Activated T-cell treated with anti-CD3 and anti-CD28 coated beads, Interleukin-2, amount 50 U/mL, for 1 hour (primary cell): ENCODE results near the gene EFNB3.
A peak's percentile ranks its signal among the peaks of the same experiment; 100 is the strongest.

Experiments used
- DNase-seq: peaks from one replicate; pipeline ENCODE4 v3.0.0-alpha.2; 2020

Gene EFNB3, protein sequence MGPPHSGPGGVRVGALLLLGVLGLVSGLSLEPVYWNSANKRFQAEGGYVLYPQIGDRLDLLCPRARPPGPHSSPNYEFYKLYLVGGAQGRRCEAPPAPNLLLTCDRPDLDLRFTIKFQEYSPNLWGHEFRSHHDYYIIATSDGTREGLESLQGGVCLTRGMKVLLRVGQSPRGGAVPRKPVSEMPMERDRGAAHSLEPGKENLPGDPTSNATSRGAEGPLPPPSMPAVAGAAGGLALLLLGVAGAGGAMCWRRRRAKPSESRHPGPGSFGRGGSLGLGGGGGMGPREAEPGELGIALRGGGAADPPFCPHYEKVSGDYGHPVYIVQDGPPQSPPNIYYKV

DNA sequence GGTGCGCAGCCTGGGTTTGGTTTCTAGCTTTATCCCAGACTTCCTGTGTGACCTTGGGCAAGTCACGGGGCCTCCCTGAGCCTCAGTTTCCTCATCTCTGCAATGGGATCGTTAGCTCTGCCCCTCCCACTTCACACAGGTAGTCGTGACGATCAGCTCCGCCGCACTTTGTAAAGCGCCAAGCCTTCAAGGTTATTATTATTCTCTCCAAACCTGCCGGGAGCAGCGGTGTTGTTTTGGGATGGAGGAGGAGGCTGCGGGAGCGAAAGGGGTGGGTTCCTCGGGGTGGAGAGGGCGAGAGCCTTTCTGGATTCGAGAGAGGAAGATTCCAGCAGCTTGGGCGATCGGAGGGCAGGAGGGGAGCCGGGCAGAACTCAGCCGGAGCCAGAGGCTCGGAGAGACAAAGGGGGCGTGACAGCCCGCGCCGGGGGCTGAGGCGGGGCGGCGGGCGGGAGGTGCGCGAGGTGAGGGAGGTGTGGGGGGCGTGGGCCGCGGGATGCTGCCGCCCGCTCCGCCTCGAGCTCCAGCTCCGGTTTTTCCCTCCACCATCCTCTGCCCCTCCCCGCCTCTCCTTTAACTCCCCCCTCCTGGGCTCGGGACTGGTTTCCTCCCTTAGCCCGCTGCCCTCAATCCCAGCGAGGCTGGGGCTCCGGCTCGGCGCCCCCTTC lies at the start of gene EFNB3:
EFNB3 (plus strand) TSS at position 602 of the 668 bp plus-strand sequence. CDS start 397 bp downstream, outside the sequence.
- DNase-seq = no peak

DNA sequence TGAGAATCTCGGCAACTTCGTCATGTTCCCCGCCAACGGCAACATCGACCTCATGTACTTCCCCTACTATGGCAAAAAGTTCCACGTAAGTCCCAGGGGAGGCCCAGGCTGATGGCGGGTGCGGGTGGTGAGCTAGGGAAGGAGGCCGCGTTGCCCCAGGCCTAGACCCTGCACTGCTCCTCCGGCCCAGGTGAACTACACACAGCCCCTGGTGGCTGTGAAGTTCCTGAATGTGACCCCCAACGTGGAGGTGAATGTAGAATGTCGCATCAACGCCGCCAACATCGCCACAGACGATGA lies 49.5 kb upstream of the EFNB3 start:
- DNase-seq = no peak

DNA sequence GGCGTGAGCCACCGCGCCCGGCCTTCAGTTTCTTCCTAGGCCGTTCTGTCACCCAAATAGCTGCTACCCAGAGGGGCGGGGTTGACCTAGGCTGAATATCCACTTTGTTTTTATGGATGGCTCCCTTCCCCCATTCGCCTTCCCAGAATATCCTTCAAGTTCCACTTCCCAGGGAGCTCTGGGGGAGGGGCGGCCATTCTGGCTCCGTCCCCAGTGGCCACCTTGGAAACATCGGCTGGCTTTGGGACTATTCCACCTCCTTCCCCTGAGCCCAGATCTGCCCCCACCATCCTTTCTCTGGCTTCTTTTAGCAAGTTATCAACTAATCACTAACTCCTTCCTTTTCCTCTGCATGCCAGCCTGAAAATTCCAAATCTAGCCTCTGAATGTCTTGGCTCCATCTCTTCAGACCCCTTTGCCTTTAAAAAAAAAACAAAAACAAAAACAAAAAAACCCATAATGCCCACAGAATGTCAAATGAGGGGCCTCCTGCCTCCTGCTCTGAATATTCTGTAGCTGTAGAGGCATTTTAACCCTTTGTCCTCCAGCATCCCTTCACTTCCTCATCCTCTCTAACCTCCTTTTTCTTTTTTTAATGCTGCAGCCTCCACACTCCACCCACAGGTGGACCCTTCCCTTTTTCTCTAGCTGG lies 47.9 kb upstream of the EFNB3 start:
- DNase-seq = no peak

DNA sequence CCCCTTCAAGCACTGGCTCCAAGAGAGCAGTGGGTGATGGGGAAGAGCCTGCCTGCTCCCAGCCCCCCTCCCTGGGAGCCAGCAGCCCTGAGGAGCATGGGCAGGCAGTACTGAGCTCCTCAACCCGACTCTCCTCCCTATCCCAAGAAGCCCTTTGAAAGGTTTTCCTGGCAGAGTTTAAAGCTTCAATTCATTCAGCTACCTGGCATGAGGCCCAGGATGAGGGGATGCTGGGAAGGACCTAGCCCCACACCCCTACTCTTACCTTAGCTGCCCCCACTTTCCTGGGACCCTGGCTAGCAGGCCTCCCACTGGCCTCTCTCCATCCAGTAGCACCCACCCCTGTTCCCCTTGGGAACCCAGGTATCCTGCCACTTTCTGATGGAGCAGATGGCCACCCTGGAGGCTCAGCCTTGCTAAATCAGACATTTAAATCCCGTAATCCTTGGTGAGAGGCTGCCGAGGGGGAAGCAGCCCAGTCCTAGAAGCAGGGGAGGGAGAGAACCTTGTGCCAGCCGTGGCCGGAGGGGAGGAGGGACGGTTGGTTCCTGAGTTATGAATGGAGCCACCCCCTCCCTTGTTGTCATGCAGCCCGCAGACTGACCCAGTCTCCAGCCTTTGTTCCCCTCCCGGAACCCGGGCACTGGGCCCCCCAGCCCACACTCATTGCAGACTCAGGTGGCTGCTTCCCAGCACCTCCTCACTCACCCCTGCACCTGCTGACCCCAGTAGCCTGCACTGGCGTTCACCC lies 37.2 kb upstream of the EFNB3 start:
- DNase-seq = no peak

DNA sequence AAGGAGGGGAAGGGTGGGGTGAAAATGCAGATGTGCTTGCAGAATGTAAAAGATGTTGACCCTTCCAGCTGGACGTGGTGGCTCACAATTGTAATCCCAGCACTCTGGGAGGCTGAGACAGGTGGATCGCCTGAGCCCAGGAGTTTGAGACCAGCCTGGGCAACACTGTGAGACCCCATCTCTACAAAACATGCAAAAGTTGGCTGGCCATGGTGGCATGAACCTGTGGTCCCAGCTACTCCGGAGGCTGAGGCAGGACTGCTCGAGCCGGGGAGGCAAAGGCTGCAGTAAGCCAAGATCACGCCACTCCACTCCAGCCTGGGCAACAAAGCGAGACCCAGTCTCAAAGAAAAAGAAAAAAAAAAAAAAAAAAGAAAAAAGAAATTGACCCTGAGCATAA lies 36.5 kb upstream of the EFNB3 start:
- no peak for DNase-seq

DNA sequence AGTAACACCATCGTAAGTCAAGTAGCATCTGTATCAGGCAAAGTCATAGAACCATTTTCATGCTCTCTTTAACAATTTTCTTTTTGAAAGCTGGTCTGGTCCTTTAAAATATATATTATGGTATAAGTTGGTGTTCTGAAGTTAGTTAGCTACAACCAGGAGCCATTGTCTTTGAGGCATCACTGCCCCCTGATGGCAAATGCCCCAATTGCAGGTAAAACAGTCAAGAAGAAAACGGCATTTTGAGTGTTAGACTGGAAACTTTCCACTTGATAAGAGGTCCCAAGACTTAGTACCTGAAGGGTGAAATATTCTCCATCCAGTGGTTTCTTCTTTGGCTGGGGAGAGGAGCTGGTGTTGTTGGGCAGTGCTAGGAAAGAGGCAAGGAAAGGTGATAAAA lies 31.8 kb upstream of the EFNB3 start:
- peak; percentile 38 for DNase-seq

DNA sequence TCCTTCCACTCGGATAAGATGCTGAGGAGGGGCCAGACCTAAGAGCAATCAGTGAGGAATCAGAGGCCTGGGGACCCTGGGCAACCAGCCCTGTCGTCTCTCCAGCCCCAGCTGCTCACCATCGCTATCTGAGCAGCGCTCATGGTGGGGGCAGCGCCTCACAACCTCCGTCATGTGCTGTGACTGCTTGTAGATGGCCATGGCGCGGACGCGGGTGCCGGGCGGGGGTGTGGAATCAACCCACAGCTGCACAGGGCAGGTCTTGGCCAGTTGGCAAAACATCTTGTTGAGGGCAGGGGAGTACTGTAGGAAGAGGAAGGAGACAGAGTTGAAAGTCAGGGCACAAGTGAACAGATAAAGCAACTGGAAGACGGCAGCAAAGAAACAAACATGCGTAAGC lies 30.1 kb upstream of the EFNB3 start:
- DNase-seq = no peak

DNA sequence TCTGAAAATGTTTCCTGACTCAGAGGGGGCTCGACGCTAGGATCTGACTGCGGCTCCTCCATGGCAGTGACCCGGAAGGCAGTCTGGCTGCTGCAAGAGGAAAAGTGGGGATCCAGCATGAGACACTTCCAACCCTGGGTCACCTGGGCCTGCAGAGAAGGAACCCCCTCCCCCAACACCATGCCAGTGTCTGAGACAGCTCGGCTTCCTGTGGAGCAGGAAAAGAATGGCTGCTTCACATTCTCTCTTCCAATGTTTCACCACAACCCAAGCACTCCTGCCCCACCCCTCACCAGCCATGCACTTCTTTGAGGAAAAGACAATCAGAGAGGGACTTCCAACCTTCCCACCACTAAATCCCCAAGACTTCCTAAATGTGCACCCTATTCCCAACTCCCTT lies 28.5 kb upstream of the EFNB3 start:
- DNase-seq = no peak

DNA sequence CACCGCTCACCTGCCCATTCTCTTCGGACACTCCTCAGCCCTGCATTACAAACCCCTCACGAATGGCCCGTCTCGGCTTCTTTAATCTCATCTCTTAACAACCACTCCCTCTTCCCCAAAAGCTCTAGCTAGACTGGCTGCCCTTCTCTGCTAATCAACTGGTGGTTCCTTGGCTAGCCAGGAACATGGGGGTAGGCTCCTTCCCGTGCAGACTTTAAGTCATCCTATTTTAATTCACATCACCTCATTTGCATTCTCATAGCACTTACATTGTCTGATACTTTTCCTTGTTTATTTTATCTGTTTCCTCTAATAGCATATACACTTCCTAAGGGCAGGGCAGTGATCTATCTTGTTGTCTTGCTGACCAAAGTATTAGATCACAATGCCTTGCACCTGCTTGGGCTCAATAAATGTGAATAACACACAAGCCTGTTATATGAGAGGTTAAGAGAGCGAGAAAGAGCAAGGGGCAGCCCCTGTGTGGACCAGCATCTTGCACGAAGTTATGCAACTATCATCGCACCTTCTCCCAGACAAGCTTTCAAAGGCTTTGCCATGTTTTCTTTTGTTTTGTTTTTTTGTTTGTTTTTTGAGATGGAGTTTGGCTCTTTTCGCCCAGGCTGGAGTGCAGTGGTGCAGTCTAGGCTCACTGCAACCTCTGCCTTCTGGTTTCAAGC lies 27.5 kb upstream of the EFNB3 start:
- no peak for DNase-seq

DNA sequence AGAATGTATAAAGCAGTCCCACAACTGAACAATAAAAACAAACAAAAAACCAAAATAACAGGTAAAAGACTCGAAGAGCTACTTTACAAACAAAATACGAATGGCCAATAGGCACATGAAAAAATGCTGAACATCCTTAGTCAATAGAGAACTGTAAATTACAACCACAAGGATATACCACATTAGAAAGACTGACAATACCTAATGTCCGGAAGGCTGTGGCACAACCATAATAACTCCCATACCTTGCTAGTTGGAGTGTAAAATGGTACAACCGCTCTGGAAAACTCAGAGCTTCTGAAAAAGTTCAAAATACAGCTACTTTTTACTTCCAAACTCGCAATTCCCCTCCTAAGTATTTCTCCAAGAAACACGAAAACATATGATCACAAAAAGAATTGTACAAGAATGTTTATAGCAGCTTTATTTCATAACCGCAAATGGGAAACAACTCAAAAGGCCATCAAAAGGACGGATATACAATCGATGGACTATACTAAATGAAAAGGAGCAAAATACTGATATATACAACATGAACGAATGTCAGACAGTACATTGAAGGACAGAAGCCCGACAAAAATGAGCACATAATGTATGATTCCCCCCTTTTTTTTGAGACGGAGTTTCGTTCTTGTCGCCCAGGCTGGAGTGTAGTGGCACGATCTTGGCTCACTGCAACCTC lies 20.0 kb upstream of the EFNB3 start:
- DNase-seq = no peak

DNA sequence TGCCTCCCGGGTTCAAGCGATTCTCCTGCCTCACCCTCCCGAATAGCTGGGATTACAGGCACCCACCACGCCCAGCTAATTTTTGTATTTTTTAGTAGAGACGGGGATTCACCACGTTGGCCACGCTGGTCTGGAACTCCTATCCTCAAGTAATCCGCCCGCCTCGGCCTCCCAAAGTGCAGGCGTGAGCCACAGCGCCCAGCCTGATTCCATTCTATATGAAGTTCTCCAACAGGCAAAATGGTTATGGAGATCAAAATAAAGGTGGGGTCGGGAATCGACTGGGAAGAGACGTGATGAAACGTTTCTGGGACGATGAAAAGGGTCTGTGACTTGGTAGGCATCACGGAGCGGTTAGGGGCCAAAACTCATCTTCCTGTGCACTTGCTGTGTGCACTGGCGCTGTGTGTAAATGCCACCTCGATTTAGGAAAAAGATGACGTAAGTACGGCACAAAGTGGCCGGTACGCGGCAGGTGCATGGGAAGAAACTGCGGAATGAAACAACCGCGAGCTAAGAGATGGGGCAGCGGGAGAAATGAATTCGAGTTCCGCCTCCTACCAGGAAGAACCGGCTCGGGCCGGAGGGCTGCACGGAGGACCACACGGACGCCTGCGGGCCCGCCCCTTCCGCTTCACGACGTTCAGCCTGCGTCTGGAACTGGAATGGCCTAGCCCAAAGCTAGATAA lies 19.3 kb upstream of the EFNB3 start:
- peak; percentile 86 for DNase-seq

DNA sequence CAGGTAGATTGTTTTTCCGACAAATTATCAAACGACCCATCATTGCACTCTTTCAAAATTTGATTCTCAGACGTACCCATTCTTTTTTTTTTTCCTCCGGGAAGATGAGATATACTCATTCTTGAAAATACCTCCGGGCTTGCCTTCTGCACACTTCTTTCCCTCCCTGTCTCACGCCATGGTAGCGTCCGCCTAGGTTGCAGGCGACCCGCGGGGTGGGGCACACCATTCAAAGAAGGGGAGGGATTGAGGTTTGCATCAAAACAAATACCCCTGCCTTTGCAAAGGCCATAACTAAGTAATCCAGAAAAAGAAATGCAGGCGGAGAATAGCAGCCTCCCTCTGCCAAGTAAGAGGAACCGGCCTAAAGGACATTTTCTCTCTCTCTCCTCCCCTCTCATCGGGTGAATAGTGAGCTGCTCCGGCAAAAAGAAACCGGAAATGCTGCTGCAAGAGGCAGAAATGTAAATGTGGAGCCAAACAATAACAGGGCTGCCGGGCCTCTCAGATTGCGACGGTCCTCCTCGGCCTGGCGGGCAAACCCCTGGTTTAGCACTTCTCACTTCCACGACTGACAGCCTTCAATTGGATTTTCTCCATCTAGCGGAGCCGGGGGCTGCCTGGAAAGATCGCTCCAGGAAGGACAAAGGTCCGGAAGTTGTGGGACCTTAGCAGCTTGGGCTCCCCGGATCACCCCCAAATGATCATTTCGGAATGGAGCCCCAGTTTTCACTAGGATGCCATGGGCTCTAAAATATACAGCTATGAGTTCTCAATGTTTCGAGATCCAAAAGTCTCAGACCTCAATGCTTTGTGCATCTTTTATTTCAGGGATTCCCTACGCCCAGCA lies 18.6 kb upstream of the EFNB3 start:
- peak; percentile 78 for DNase-seq

DNA sequence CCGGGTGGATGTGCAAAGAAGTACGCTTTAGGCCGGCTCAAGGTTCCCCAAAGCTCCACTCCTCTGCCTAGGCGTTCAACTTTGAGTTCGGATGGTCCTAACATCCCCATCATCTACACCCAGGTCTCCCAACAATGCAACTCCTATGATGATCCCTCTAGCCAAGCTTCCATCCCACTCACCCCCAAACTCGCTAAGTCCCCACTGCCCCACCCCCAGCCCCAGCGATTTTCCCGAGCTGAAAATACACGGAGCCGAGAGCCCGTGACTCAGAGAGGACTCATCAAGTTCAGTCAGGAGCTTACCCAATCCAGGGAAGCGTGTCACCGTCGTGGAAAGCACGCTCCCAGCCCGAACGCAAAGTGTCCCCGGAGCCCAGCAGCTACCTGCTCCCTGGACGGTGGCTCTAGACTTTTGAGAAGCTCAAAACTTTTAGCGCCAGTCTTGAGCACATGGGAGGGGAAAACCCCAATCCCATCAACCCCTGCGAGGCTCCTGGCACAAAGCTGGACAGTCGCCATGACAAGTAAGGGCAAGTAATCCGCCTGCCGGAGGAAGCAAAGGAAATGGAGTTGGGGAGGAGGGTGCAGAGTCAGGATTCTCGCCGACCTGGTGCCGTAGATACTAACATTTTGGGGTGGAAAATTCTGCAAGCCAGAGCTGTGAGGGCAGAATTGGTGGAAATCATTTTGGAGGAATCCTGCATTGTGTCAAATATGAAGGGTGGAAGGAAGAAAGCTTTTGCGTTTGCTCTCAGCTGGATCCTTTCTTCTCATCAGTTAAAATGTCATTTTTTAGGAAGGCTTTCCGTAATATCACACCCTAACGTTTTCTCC lies 17.7 kb upstream of the EFNB3 start, which contains the start of gene TP53:
TP53 (minus strand) TSS at position 419 of the 836 bp plus-strand sequence. CDS start 10,896 bp downstream, outside the sequence.
- peak; percentile 81 for DNase-seq

DNA sequence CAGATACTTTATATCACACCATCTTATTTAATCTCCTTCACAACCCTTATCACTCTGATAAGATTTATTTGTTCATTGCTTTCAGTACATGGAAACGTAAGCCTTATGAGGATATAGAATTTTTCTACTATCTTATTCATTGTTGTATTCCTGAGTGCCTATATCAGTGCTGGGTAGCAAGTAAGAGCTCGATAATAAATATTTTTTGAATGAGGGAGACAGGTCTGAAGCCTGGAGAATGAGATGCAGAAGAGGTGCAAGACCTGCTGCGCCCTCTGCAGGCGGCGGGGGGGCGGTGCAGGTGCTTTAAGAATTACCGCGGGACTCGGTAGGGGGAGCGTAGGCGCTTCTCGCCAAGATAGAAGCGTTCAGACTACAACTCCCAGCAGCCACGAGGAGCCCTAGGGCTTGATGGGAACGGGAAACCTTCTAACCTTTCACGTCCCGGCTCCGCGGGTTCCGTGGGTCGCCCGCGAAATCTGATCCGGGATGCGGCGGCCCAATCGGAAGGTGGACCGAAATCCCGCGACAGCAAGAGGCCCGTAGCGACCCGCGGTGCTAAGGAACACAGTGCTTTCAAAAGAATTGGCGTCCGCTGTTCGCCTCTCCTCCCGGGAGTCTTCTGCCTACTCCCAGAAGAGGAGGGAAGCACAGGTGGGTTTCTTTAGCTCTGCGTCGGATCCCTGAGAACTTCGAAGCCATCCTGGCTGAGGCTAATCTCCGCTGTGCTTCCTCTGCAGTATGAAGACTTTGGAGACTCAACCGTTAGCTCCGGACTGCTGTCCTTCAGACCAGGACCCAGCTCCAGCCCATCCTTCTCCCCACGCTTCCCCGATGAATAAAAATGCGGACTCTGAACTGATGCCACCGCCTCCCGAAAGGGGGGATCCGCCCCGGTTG lies 16.8 kb upstream of the EFNB3 start, which contains the start of gene WRAP53:
WRAP53 (plus strand) TSS at position 570 of the 900 bp plus-strand sequence; CDS start at position 742, 172 bp downstream.
- peak; percentile 96 for DNase-seq

DNA sequence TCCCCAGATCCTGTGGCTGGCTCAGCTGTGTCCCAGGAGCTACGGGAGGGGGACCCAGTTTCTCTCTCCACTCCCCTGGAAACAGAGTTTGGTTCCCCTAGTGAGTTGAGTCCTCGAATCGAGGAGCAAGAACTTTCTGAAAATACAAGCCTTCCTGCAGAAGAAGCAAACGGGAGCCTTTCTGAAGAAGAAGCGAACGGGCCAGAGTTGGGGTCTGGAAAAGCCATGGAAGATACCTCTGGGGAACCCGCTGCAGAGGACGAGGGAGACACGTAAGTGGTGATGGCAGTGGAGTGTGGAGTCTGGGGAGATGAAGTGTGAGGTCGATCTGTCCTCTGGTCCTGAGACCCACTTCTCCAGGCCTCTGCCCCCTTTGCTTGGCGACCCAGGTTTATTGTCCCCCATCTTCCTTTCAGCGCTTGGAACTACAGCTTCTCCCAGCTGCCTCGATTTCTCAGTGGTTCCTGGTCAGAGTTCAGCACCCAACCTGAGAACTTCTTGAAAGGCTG lies 16.1 kb upstream of the EFNB3 start:
- DNase-seq = no peak

DNA sequence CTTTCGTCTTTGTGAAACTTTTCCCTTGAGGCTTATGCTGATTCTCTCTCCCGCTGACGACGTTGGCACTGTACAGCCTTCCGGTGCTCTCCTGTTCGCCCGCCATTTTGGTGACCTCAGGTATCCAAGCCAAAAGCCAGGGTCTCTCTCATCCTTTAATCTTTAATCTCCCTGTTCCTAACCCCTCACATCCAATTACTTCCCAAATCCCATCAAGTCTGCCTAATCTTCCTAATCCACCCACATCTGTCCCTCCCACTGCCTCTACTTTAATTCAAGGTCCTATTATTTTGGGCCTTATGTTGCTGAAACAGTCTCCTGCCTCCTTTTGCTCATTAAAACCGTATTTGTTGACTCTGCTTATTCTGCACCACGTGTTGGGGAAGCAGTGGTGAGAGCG lies 9.4 kb upstream of the EFNB3 start:
- no peak for DNase-seq

DNA sequence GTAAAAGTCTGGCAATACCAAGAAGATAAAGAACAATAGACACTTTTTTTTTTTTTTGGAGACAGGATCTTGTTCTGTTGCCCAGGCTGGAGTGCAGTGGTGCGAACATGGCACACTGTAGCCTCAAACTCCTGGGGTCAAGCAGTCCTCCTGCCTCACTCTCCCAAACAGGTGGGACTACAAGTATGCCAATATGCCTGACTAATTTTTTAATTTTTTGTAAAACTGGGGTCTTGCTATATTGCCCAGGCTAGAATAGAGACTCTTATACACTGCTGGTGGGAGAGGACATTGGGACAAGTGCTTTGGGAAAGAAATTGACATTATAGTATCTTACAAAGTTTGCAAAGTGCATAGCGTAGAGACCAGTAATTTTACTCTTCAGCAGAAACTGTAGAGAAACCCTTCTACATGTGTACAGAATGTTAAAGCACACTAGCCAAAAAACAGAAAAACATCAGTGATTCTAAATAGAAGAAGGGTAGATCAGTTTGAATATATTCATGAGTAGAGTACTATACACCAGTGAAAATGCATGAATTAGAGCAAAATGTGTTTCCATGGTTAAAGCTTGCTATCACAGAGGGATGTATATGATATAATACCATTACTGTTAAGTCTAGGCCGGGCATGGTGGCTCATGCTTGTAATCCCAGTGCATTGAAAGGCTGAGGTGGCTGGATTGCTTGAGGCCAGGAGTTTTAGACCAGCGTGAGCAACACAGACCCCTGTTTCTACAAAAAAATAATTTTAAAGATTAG lies 7.0 kb upstream of the EFNB3 start:
- DNase-seq = no peak
